Measurements from ENCODE around the gene RUNX2. TPM values are rescaled to one million over a fixed set of nuclear protein-coding genes. Genes with fewer than 3 reads are reported as not detected.
A peak's percentile ranks its signal among the peaks of the same experiment; 100 is the strongest.

The RUNX2 gene
- total and polyA plus RNA-seq, 8 donors = 0.09 to 3.8 (median 0.35) TPM

DNA sequence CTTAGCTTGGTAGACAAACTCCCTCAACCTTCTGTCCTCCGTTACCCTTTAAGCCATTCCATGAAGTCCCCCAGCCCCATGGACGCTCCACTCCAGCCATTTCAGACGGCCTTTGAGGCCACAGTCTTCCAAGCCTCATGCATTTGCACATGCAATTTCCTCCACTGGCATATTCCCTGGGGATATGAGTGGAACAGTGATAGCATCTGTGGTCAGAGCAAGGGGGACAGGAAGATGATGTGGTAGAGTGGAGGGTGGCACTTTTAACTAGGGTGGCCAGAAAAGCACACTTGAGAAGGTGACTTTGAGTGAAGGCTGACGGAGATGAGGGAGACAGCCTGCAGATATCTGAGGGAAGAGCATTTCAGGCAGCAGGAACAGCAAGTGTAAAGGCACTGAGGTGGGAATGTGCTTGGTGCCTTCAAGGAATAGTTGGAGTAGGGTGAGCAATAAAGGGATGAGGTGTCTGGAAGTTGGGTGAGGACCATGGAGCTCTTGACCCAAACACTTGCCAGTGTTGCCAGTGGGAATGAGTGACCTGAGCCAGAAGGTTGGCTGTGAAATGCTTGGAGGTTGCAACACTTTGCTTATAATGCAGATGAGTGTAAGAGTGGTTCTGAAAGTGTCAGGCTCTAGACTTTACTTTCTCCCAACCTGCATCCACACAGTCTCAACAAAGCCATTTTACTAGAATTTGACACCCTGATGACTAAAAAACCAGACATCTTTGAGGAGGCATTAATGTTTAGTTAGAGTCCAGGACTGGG is 325.2 kb downstream of the RUNX2 start:
- ATAC-seq (no peak), FAIRE-seq (no peak), DNase-seq (no peak)
- Histone ChIP-seq H3K36me3 (no peaks in the 10 kb centered on the region), H3K9me3 (no peaks in the 10 kb centered on the region), H3K4me3 (no peak overlapping the region), H3K27me3 (no peaks in the 10 kb centered on the region), H3K4me1 (no peaks in the 10 kb centered on the region), H3K27ac (no peak overlapping the region)
- intact Hi-C loops (cut with DNase I) = no loop called here
- WGBS, 2 donors = 66 to 80% methylated on average over 4 of the region's 4 CpGs
- TF ChIP-seq CTCF (IDR thresholded peaks at IDR 0.05) = no peak

DNA sequence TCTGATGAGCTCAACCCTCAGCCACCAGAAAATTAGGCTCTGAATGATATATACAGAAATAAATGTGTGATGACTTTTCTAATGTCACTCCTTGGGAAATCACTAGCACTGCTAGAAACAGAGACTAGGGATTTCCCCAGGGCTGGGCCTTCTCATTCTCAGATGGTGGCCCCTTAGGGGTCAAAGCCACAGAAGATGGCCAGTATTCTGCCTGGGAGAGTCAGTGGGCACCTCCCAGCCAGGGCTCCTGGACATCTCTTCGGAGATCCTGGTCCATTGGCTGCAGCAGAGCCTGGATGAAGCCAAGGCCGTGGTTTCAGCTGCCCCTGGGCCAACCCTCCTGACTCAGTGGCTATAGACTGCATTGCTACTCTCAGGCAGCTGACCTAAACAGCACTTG is 326.5 kb downstream of the RUNX2 start:
- H3K4me3 ChIP-seq = no peak overlapping the region
- TF ChIP-seq CTCF (IDR thresholded peaks at IDR 0.05) = no peak
- no peak for FAIRE-seq
- DNase-seq = no peak
- WGBS, 2 donors = 62 to 71% methylated on average over 2 of the region's 2 CpGs
- no peak for ATAC-seq
- no peak overlapping the region for H3K27ac ChIP-seq
- no peaks in the 10 kb centered on the region for H3K9me3 ChIP-seq
- no peaks in the 10 kb centered on the region for H3K36me3 ChIP-seq
- no peaks in the 10 kb centered on the region for H3K27me3 ChIP-seq
- intact Hi-C loops (cut with DNase I) = no loop called here
- no peaks in the 10 kb centered on the region for H3K4me1 ChIP-seq

DNA sequence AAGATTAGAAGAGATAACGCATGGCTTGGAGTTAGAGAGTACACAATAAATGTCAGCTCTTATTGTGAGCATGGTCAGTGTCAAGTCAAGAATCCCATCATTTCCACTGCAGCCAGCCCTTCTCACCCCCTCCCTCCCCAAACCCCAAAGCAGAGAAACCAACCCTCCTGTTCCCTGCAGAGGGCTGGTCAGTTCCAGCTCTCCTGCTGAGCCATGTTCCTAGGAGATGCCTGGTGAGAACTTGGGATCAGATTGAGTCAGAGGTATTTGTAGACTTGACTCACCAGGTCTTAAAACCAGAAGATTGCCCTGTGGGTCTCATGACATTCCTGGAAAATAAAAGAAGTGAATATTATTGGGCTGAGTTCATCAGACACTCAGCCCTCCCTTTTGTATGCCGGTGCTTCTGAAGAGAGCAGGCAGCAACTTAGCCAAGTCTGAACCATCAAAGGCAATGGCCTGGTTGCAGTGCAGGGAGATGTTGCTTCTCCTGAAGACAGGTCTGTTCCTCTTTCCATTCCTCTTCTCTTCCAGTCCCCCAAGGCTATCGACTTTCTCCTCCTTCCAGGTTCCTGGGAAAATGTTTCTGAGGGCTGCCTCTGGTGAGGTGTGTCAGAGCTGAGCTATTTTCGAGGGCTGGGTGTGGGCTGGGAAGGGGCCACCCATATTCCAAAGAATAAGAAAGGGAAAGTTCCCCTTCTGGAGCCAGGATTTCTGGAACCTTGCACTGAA is 327.8 kb downstream of the RUNX2 start:
- Histone ChIP-seq H3K27ac (no peak overlapping the region), H3K27me3 (no peaks in the 10 kb centered on the region), H3K4me1 (no peaks in the 10 kb centered on the region), H3K9me3 (no peaks in the 10 kb centered on the region), H3K4me3 (no peak overlapping the region), H3K36me3 (no peaks in the 10 kb centered on the region)
- DNase-seq = no peak
- 65 to 80% methylated on average over 4 of the region's 4 CpGs for WGBS, 2 donors
- no peak for TF ChIP-seq CTCF (IDR thresholded peaks at IDR 0.05)
- ATAC-seq = peak in 1 of 4 donors; percentile 62
- FAIRE-seq = no peak
- intact Hi-C loops (cut with DNase I) = no loop called here

DNA sequence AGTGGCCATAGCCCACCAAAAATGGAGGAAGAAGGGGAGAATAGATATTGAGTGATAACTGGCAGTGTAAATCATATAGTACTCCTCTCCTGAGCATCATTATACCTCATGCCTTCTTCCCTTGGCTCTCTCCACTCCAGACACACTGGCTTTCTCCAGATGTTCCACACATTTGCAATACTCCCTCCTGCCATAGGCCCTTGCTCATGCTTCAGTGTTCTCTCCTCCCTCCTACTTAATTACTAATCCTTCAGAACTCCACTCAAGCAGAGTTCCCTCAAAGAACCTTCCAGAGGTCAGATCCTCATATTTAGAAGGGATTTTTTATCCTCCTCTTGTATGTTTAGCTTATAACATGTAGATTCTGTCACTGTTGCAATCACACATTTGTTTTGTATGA is 329.1 kb downstream of the RUNX2 start:
- no peaks in the 10 kb centered on the region for H3K4me1 ChIP-seq
- no peak for FAIRE-seq
- H3K36me3 ChIP-seq = no peaks in the 10 kb centered on the region
- no peaks in the 10 kb centered on the region for H3K9me3 ChIP-seq
- no peak for DNase-seq
- intact Hi-C loops (cut with DNase I) = no loop called here
- no peak overlapping the region for H3K4me3 ChIP-seq
- TF ChIP-seq CTCF (IDR thresholded peaks at IDR 0.05) = no peak
- H3K27me3 ChIP-seq = no peaks in the 10 kb centered on the region
- no peak for ATAC-seq
- no peak overlapping the region for H3K27ac ChIP-seq

- ATAC-seq = no peak
- 83 to 94% methylated on average over 1 of the region's 1 CpG for WGBS, 2 donors
- no peak for TF ChIP-seq CTCF (IDR thresholded peaks at IDR 0.05)
- FAIRE-seq = no peak
- Histone ChIP-seq H3K27ac (no peak overlapping the region), H3K9me3 (no peaks in the 10 kb centered on the region), H3K27me3 (peaks cover 0 to 4% (median 1%) of the 10 kb centered on the region in 4 donors), H3K4me3 (no peak overlapping the region), H3K4me1 (peaks cover 0 to 2% (median 0%) of the 10 kb centered on the region in 3 donors), H3K36me3 (no peaks in the 10 kb centered on the region)
- intact Hi-C loops (cut with DNase I) = no loop called here
- DNase-seq = no peak
Observed at GRCh38 chr6:45658400-45658799, 330.3 kb downstream of the RUNX2 start.

Data from pancreas (tissue), 10 donors.